ENCODE data around the gene OSBP2.
A peak's percentile ranks its signal among the peaks of the same experiment; 100 is the strongest.

OSBP2 gene

DNA sequence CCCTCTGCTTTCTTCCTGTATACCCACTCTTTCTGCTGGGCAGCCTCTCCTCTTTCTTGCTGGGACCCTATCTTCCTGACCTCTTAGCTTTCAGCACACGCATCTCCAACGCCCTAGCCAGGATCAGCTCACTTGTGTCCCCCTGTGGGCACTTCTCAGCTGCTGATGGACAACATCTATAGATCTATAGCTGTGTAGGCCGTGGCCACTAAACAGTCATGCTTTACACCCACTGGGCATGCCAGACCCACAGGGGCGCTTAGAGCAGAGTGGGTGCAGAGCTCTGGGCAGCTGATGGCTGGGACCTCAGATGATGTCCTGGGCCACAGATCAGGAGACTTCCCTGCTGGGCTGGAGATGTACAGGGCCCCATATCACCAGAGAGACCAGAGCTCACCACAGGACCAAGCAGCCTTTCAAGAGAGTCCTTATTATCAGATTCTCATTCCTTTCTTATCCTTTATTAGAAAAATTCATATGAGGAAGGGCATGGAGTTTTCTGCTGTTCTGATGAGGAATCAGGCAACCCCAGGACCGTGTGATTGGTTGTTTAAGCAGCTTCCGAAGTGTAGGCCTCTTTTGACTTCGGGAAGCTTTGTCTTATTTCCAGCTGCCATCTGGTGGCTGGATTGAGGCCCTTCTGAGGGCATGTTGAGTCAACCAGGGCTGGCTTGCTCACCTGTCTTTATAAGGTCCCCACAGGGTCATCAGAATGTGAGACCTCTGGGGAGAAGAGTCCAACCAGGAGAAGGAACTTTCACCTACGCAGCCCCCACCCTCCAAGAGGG lies 60.5 kb downstream of the OSBP2 start:
- TF ChIP-seq RAD21 (IDR thresholded peaks at IDR 0.05; ENCODE audit: low read depth) (peak; percentile 90), EP300 (IDR thresholded peaks at IDR 0.05; ENCODE audit: borderline replicate concordance) (no peak)

DNA sequence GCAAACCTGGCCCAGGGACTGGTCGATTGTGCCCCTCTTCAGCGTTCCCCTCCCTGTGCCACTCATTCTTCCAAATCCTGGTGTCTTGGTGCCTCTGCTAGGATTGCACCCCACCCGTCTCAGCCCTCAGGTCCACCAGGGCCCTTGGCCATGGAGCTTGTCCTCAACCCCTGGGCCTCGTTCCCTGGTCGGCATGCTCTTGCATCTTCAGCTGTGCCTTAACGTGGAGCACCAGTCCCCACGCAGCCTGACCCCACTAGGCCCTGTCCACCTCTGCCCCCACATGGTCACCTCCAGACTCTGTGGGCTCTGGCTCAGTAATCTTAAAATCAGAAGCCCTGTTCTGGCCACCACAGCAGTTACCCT lies 61.1 kb downstream of the OSBP2 start:
- TF ChIP-seq, protein P1, sequence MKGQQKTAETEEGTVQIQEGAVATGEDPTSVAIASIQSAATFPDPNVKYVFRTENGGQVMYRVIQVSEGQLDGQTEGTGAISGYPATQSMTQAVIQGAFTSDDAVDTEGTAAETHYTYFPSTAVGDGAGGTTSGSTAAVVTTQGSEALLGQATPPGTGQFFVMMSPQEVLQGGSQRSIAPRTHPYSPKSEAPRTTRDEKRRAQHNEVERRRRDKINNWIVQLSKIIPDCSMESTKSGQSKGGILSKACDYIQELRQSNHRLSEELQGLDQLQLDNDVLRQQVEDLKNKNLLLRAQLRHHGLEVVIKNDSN (IDR thresholded peaks at IDR 0.05), result no peak
- no peak for TF ChIP-seq EGR1 (IDR thresholded peaks at IDR 0.05)
- TF ChIP-seq, protein P2, sequence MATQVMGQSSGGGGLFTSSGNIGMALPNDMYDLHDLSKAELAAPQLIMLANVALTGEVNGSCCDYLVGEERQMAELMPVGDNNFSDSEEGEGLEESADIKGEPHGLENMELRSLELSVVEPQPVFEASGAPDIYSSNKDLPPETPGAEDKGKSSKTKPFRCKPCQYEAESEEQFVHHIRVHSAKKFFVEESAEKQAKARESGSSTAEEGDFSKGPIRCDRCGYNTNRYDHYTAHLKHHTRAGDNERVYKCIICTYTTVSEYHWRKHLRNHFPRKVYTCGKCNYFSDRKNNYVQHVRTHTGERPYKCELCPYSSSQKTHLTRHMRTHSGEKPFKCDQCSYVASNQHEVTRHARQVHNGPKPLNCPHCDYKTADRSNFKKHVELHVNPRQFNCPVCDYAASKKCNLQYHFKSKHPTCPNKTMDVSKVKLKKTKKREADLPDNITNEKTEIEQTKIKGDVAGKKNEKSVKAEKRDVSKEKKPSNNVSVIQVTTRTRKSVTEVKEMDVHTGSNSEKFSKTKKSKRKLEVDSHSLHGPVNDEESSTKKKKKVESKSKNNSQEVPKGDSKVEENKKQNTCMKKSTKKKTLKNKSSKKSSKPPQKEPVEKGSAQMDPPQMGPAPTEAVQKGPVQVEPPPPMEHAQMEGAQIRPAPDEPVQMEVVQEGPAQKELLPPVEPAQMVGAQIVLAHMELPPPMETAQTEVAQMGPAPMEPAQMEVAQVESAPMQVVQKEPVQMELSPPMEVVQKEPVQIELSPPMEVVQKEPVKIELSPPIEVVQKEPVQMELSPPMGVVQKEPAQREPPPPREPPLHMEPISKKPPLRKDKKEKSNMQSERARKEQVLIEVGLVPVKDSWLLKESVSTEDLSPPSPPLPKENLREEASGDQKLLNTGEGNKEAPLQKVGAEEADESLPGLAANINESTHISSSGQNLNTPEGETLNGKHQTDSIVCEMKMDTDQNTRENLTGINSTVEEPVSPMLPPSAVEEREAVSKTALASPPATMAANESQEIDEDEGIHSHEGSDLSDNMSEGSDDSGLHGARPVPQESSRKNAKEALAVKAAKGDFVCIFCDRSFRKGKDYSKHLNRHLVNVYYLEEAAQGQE (IDR thresholded peaks at IDR 0.05; ENCODE audit: low read depth), result no peak
- no peak for TF ChIP-seq CREB1 (IDR thresholded peaks at IDR 0.05; ENCODE audit: low read depth)
- TF ChIP-seq FOXM1 (IDR thresholded peaks at IDR 0.05; ENCODE audit: borderline replicate concordance, low read depth), result no peak
- TF ChIP-seq, protein P3, sequence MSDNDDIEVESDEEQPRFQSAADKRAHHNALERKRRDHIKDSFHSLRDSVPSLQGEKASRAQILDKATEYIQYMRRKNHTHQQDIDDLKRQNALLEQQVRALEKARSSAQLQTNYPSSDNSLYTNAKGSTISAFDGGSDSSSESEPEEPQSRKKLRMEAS (IDR thresholded peaks at IDR 0.05), result no peak
- TF ChIP-seq YY1 (IDR thresholded peaks at IDR 0.05; ENCODE audit: low read depth), result no peak
- TF ChIP-seq NFIC (IDR thresholded peaks at IDR 0.05), result no peak
- no peak for TF ChIP-seq TCF12 (IDR thresholded peaks at IDR 0.05; ENCODE audit: low read depth)

GRCh38 chr22:30763815-30764673 lies 69.4 kb downstream of the OSBP2 start:
- TF ChIP-seq CEBPB (IDR thresholded peaks at IDR 0.05) (no peak), YY1 (IDR thresholded peaks at IDR 0.05; ENCODE audit: low read depth) (no peak), ZBTB7A (IDR thresholded peaks at IDR 0.05; ENCODE audit: low read depth) (0 out of 2 replicates have a peak, but pooled peaks have one; percentile 58), RAD21 (IDR thresholded peaks at IDR 0.05; ENCODE audit: low read depth) (peak; percentile 95), TAF1 (IDR thresholded peaks at IDR 0.05; ENCODE audit: low read depth) (no peak)
- TF ChIP-seq, protein P2 (IDR thresholded peaks at IDR 0.05; ENCODE audit: low read depth), result no peak

GRCh38 chr22:30767661-30768060 lies 73.0 kb downstream of the OSBP2 start:
- TF ChIP-seq NFIC (IDR thresholded peaks at IDR 0.05) (no peak), EGR1 (IDR thresholded peaks at IDR 0.05) (no peak), TEAD4 (IDR thresholded peaks at IDR 0.05) (no peak), TAF1 (IDR thresholded peaks at IDR 0.05; ENCODE audit: low read depth) (no peak), TCF12 (IDR thresholded peaks at IDR 0.05; ENCODE audit: low read depth) (no peak), RAD21 (IDR thresholded peaks at IDR 0.05; ENCODE audit: low read depth) (no peak), YY1 (IDR thresholded peaks at IDR 0.05; ENCODE audit: low read depth) (no peak)
- TF ChIP-seq, protein P2 (IDR thresholded peaks at IDR 0.05; ENCODE audit: low read depth), result no peak
- TF ChIP-seq, protein P3 (IDR thresholded peaks at IDR 0.05), result no peak
- TF ChIP-seq, protein P1 (IDR thresholded peaks at IDR 0.05), result no peak

Measured in Ishikawa (cell line).